HEK293 (cell line): Measurements from ENCODE around the gene DNAJC3.

Source experiments
- CTCF ChIA-PET: fragments of 350-600 bp; formaldehyde crosslinking; extraction: SDS; loops from one replicate; lab custom pipeline; 2021; ENCODE audit warnings: antibody characterized with exemption; lab: Yijun Ruan, JAX
- POLR2A ChIA-PET: fragments of 300-600 bp; formaldehyde crosslinking; extraction: SDS; loops from one replicate; lab custom pipeline; 2020; ENCODE audit warnings: antibody characterized with exemption, inconsistent platforms; lab: Yijun Ruan, JAX
- H3K27ac ChIP-seq: fragments of 200-500 bp; sonication (Bioruptor generic); 2 replicates; pipeline ENCODE4 v1.5.1; 2014; ENCODE audit warnings: low read depth, low read length, control low read depth, inconsistent platforms; ENCODE audit errors: extremely low read depth
- H3K36me3 ChIP-seq, 2 experiments: fragments of 200-500 bp in 1 of 2; sonication (Bioruptor generic) in 1 of 2; 1 replicate in 1 of 2; 2 replicates in 1 of 2; pipeline ENCODE4 v1.5.1; 2014 to 2017; ENCODE audit warnings: inconsistent platforms in 2 of 2, low read length in 2 of 2; ENCODE audit not compliant: control insufficient read depth in 2 of 2, insufficient read depth in 1 of 2
- H3K4me1 ChIP-seq: fragments of 200-500 bp; sonication (Bioruptor generic); 2 replicates; pipeline ENCODE4 v1.5.1; 2014; ENCODE audit warnings: mild to moderate bottlenecking, low read length, inconsistent platforms; ENCODE audit not compliant: control insufficient read depth, insufficient read depth
- H3K4me3 ChIP-seq: 2 replicates; pipeline ENCODE4 v1.5.1; 2011; ENCODE audit warnings: low read depth, mild to moderate bottlenecking, control low read depth, low read length, moderate library complexity
- H3K9me3 ChIP-seq: fragments of 200-500 bp; sonication (Bioruptor generic); 2 replicates; pipeline ENCODE4 v1.5.1; 2014; ENCODE audit warnings: low read depth, low read length, inconsistent platforms; ENCODE audit not compliant: control insufficient read depth, insufficient read depth
- BCL11A ChIP-seq: fragments of 450-650 bp; formaldehyde crosslinking; IDR thresholded peaks from 2 replicates; pipeline ENCODE4 v1.5.1; 2016; ENCODE audit warnings: low read depth, missing biosample characterization, missing genetic modification characterization
- KLF1 ChIP-seq: fragments of 450-650 bp; formaldehyde crosslinking; IDR thresholded peaks from 2 replicates; pipeline ENCODE4 v1.5.1; 2016; ENCODE audit warnings: missing biosample characterization, missing genetic modification characterization
- MZF1 ChIP-seq: fragments of 450-650 bp; formaldehyde crosslinking; IDR thresholded peaks from 2 replicates; pipeline ENCODE4 v1.5.1; 2017; ENCODE audit warnings: missing biosample characterization, missing genetic modification characterization, borderline replicate concordance
- OSR2 ChIP-seq: fragments of 450-650 bp; formaldehyde crosslinking; IDR thresholded peaks from 2 replicates; pipeline ENCODE4 v1.5.1; 2016; ENCODE audit warnings: missing biosample characterization, missing genetic modification characterization
- RBAK ChIP-seq: fragments of 450-650 bp; formaldehyde crosslinking; IDR thresholded peaks from 2 replicates; pipeline ENCODE4 v1.5.1; 2016; ENCODE audit warnings: missing biosample characterization, missing genetic modification characterization
- ZNF10 ChIP-seq: fragments of 450-650 bp; formaldehyde crosslinking; IDR thresholded peaks from 2 replicates; pipeline ENCODE4 v1.5.1; 2017; ENCODE audit warnings: missing biosample characterization, missing genetic modification characterization
- ZNF112 ChIP-seq: fragments of 450-650 bp; formaldehyde crosslinking; IDR thresholded peaks from 2 replicates; pipeline ENCODE4 v1.5.0; 2017; ENCODE audit warnings: missing biosample characterization, missing genetic modification characterization
- ZNF121 ChIP-seq: fragments of 450-650 bp; formaldehyde crosslinking; IDR thresholded peaks from 2 replicates; pipeline ENCODE4 v1.5.1; 2016; ENCODE audit warnings: missing biosample characterization, missing genetic modification characterization
- ZNF132 ChIP-seq: fragments of 450-650 bp; formaldehyde crosslinking; IDR thresholded peaks from 2 replicates; pipeline ENCODE4 v1.5.1; 2017; ENCODE audit warnings: missing biosample characterization, missing genetic modification characterization, borderline replicate concordance
- ZNF202 ChIP-seq: fragments of 450-650 bp; formaldehyde crosslinking; IDR thresholded peaks from 2 replicates; pipeline ENCODE4 v1.5.1; 2016; ENCODE audit warnings: missing biosample characterization, missing genetic modification characterization, borderline replicate concordance
- ZNF214 ChIP-seq: fragments of 450-650 bp; formaldehyde crosslinking; IDR thresholded peaks from 2 replicates; pipeline ENCODE4 v1.5.1; 2017; ENCODE audit warnings: missing biosample characterization, mild to moderate bottlenecking, missing genetic modification characterization, borderline replicate concordance
- ZNF23 ChIP-seq: fragments of 450-650 bp; formaldehyde crosslinking; IDR thresholded peaks from 2 replicates; pipeline ENCODE4 v1.5.1; 2016; ENCODE audit warnings: missing biosample characterization, missing genetic modification characterization, borderline replicate concordance
- ZNF248 ChIP-seq: fragments of 450-650 bp; formaldehyde crosslinking; IDR thresholded peaks from 2 replicates; pipeline ENCODE4 v1.5.1; 2017; ENCODE audit warnings: missing biosample characterization, missing genetic modification characterization
- ZNF311 ChIP-seq: fragments of 450-650 bp; formaldehyde crosslinking; IDR thresholded peaks from 2 replicates; pipeline ENCODE4 v1.5.1; 2017; ENCODE audit warnings: missing biosample characterization, missing genetic modification characterization, borderline replicate concordance
- ZNF324 ChIP-seq: fragments of 450-650 bp; formaldehyde crosslinking; IDR thresholded peaks from 2 replicates; pipeline ENCODE4 v1.5.1; 2016; ENCODE audit warnings: missing biosample characterization, missing genetic modification characterization
- ZNF366 ChIP-seq: fragments of 450-650 bp; formaldehyde crosslinking; conservative IDR thresholded peaks from 2 replicates; pipeline ENCODE4 v1.5.1; 2016; ENCODE audit warnings: missing biosample characterization, missing genetic modification characterization
- ZNF37A ChIP-seq: fragments of 450-650 bp; IDR thresholded peaks from 2 replicates; pipeline ENCODE4 v1.5.1; 2018; ENCODE audit warnings: missing biosample characterization, missing genetic modification characterization
- ZNF416 ChIP-seq: fragments of 450-650 bp; formaldehyde crosslinking; IDR thresholded peaks from 2 replicates; pipeline ENCODE4 v1.5.1; 2016; ENCODE audit warnings: missing biosample characterization, missing genetic modification characterization
- ZNF426 ChIP-seq: fragments of 450-650 bp; formaldehyde crosslinking; IDR thresholded peaks from 2 replicates; pipeline ENCODE4 v1.5.1; 2017; ENCODE audit warnings: missing biosample characterization, missing genetic modification characterization, mild to moderate bottlenecking, inconsistent platforms, moderate library complexity
- ZNF585B ChIP-seq: fragments of 450-650 bp; formaldehyde crosslinking; IDR thresholded peaks from 2 replicates; pipeline ENCODE4 v1.5.1; 2016; ENCODE audit warnings: missing biosample characterization, missing genetic modification characterization
- ZNF660 ChIP-seq: fragments of 450-650 bp; IDR thresholded peaks from 2 replicates; pipeline ENCODE4 v1.5.1; 2018; ENCODE audit warnings: missing biosample characterization, mild to moderate bottlenecking, missing genetic modification characterization
- ZNF792 ChIP-seq: fragments of 450-650 bp; formaldehyde crosslinking; IDR thresholded peaks from 2 replicates; pipeline ENCODE4 v1.5.1; 2016; ENCODE audit warnings: missing biosample characterization, missing genetic modification characterization
- ZXDB ChIP-seq: fragments of 450-650 bp; formaldehyde crosslinking; IDR thresholded peaks from 2 replicates; pipeline ENCODE4 v1.5.1; 2016; ENCODE audit warnings: missing biosample characterization, missing genetic modification characterization
- TF ChIP-seq, protein P1 (sequence below): fragments of 450-650 bp; formaldehyde crosslinking; IDR thresholded peaks from 2 replicates; pipeline ENCODE4 v1.5.1; 2017; ENCODE audit warnings: missing biosample characterization, missing genetic modification characterization
- TF ChIP-seq, protein P2 (sequence below): fragments of 450-650 bp; formaldehyde crosslinking; IDR thresholded peaks from 2 replicates; pipeline ENCODE4 v1.5.1; 2016; ENCODE audit warnings: missing biosample characterization, missing genetic modification characterization, low read depth
- TF ChIP-seq, protein P3 (sequence below): fragments of 450-650 bp; formaldehyde crosslinking; IDR thresholded peaks from 2 replicates; pipeline ENCODE4 v1.5.1; 2017; ENCODE audit warnings: missing biosample characterization, mild to moderate bottlenecking, missing genetic modification characterization, moderate library complexity

Gene DNAJC3

GRCh38 chr13:95763601-95764000 lies 86.7 kb downstream of the DNAJC3 start:
- H3K4me3 ChIP-seq: no peak overlapping the region
- no peaks in the 10 kb centered on the region for H3K9me3 ChIP-seq
- TF ChIP-seq, protein P1, sequence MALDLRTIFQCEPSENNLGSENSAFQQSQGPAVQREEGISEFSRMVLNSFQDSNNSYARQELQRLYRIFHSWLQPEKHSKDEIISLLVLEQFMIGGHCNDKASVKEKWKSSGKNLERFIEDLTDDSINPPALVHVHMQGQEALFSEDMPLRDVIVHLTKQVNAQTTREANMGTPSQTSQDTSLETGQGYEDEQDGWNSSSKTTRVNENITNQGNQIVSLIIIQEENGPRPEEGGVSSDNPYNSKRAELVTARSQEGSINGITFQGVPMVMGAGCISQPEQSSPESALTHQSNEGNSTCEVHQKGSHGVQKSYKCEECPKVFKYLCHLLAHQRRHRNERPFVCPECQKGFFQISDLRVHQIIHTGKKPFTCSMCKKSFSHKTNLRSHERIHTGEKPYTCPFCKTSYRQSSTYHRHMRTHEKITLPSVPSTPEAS: no peak
- TF ChIP-seq, all 188 proteins: peak for 0
- Histone ChIP-seq H3K27ac (no peak overlapping the region), H3K4me1 (no peaks in the 10 kb centered on the region), H3K36me3 (peaks cover 0 to 10% of the 10 kb centered on the region in 2 experiments; a peak in 2 of 3 replicates)
- ChIA-PET POLR2A (interaction anchor here (0.5 kb wide), 1 partner anchor 88 kb away, joined by 4 read pairs; no protein-coding TSS in a partner anchor), CTCF (interaction anchor here (0.6 to 1.2 kb wide), 3 partner anchors 12 to 1491 kb away, joined by 3 to 5 read pairs (median 3); no protein-coding TSS in a partner anchor)

DNA sequence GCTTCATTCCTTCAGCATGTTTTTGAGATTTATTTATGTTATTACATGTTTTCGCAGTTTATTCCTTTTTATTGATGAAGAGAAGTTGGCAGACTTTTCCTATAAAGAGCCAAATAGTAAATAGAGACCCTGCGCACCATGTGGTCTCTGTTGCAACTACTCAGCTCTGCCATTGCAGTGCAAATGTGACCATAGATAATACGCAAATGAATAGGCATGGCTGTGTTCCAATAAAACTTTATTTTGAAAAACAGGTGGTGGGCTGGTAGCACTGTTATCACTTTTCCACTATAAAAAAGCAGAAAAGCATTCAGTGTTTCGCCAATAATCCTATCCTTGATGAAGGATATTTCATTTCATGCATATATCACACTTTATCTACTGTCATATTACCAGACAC lies 95.0 kb downstream of the DNAJC3 start:
- ChIA-PET CTCF (interaction anchor here (0.6 kb wide), 1 partner anchor 235 kb away, joined by 3 read pairs; no protein-coding TSS in a partner anchor), POLR2A (no interaction called here)
- Histone ChIP-seq H3K9me3 (no peaks in the 10 kb centered on the region), H3K4me3 (no peak overlapping the region), H3K27ac (no peak overlapping the region), H3K4me1 (no peaks in the 10 kb centered on the region), H3K36me3 (no peaks in the 10 kb centered on the region; a peak in 1 of 3 replicates)
- no peak for TF ChIP-seq ZXDB (tag by site-specific recombination)
- TF ChIP-seq, protein P2, sequence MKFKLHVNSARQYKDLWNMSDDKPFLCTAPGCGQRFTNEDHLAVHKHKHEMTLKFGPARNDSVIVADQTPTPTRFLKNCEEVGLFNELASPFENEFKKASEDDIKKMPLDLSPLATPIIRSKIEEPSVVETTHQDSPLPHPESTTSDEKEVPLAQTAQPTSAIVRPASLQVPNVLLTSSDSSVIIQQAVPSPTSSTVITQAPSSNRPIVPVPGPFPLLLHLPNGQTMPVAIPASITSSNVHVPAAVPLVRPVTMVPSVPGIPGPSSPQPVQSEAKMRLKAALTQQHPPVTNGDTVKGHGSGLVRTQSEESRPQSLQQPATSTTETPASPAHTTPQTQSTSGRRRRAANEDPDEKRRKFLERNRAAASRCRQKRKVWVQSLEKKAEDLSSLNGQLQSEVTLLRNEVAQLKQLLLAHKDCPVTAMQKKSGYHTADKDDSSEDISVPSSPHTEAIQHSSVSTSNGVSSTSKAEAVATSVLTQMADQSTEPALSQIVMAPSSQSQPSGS (tag by site-specific recombination): no peak
- no peak for TF ChIP-seq BCL11A
- no peak for TF ChIP-seq ZNF121 (tag by site-specific recombination)
- no peak for TF ChIP-seq ZNF112 (tag by site-specific recombination)
- no peak for TF ChIP-seq ZNF214 (tag by site-specific recombination)
- TF ChIP-seq ZNF202 (tag by site-specific recombination): no peak
- TF ChIP-seq OSR2 (tag by site-specific recombination): no peak
- no peak for TF ChIP-seq ZNF248 (tag by site-specific recombination)

DNA sequence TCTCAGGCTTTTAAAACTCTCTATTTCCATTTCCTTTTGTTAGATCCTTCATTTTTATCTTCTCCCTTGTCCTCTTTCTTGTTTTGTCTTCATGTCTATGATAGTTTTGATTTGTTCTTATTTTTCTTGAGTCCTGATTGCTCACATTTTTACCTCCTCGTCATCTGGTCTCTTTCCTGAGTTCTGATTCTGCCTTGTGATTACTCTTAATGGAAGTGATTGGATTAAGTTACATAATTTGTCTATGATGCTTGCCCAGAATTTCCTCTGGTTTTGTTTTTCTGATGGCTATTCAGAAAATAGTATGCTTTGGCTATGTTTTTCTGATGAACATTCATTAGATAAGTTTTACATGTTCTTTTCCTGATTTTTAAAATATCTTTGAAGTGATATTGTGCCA lies 102.6 kb downstream of the DNAJC3 start:
- TF ChIP-seq ZNF585B: peak; percentile 21; the same call in 1 of the 2 replicates
- TF ChIP-seq, protein P3, sequence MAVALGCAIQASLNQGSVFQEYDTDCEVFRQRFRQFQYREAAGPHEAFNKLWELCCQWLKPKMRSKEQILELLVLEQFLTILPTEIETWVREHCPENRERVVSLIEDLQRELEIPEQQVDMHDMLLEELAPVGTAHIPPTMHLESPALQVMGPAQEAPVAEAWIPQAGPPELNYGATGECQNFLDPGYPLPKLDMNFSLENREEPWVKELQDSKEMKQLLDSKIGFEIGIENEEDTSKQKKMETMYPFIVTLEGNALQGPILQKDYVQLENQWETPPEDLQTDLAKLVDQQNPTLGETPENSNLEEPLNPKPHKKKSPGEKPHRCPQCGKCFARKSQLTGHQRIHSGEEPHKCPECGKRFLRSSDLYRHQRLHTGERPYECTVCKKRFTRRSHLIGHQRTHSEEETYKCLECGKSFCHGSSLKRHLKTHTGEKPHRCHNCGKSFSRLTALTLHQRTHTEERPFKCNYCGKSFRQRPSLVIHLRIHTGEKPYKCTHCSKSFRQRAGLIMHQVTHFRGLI (tag by site-specific recombination): no peak
- ChIA-PET CTCF (no interaction called here), POLR2A (no interaction called here)
- Histone ChIP-seq H3K36me3 (peaks cover 0 to 6% of the 10 kb centered on the region in 2 experiments; a peak in 1 of 3 replicates), H3K9me3 (no peaks in the 10 kb centered on the region), H3K4me3 (no peak overlapping the region), H3K4me1 (no peaks in the 10 kb centered on the region), H3K27ac (no peak overlapping the region)

GRCh38 chr13:95781016-95781415 lies 104.1 kb downstream of the DNAJC3 start:
- ChIA-PET POLR2A (no interaction called here), CTCF (interaction anchor here (0.5 to 1.0 kb wide), 2 partner anchors 83 to 592 kb away, joined by 4 to 5 read pairs; no protein-coding TSS in a partner anchor)
- H3K4me1 ChIP-seq: no peaks in the 10 kb centered on the region
- no peak overlapping the region for H3K27ac ChIP-seq
- H3K4me3 ChIP-seq: no peak overlapping the region
- H3K36me3 ChIP-seq: peaks cover 0 to 6% of the 10 kb centered on the region in 2 experiments; a peak in 1 of 3 replicates
- no peaks in the 10 kb centered on the region for H3K9me3 ChIP-seq
- TF ChIP-seq ZNF324 (tag by site-specific recombination): no peak
- TF ChIP-seq ZNF426 (tag by site-specific recombination): no peak
- TF ChIP-seq OSR2 (tag by site-specific recombination): no peak
- TF ChIP-seq ZNF10 (tag by site-specific recombination): no peak
- TF ChIP-seq MZF1 (tag by site-specific recombination): no peak
- TF ChIP-seq ZNF37A (tag by site-specific recombination): no peak
- TF ChIP-seq ZNF23 (tag by site-specific recombination): no peak
- TF ChIP-seq ZNF660 (tag by site-specific recombination): no peak
- TF ChIP-seq ZNF311 (tag by site-specific recombination): no peak
- TF ChIP-seq RBAK (tag by site-specific recombination): no peak
- no peak for TF ChIP-seq KLF1
- no peak for TF ChIP-seq ZNF416 (tag by site-specific recombination)
- TF ChIP-seq ZNF792 (tag by site-specific recombination): no peak
- TF ChIP-seq ZNF366 (tag by site-specific recombination): no peak
- TF ChIP-seq ZNF132: no peak
